ENCODE measurements around the gene ANKRD63.

ANKRD63 gene

DNA sequence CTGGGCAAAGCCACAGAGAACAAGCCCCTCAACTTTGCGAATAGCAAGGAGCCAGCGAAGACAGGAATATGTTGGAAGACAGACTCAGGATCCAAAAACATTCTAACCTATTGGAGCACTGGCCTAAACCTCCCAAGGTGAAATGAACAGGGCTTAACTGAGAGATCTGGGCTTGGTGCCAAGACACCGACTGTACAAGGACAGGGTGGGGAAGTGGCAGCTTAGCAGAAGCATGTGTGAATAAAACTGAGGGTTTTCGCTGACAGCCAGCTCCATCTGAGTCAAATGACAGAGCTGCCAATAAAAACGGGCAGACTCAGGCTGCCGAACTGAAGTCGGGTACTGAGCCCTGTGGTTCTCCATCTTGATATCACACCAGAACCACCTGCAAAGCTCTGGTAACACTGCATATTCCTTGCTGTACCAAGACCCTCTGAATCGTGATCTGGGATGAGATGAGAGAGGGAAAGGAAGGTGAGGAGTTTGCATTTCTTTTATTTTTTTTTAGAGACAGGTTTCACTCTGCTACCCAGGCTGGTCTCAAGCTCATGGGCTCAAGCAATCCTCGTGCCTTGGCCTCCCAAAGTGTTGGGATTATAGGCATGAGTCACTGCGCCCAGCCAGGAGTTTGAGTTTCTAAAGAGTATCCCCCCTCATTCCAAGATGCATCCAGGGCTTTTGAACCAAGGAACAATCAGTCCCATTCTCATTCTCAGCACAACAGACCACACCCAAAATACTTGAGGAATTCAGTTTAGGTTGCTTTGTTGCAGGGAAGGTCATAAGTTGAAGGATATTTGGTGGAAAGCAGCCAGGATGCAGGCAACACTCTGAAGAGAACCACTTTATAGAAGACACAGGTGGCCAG, 30.9 kb upstream of the ANKRD63 start:
- DNase-seq, result no peak

DNA sequence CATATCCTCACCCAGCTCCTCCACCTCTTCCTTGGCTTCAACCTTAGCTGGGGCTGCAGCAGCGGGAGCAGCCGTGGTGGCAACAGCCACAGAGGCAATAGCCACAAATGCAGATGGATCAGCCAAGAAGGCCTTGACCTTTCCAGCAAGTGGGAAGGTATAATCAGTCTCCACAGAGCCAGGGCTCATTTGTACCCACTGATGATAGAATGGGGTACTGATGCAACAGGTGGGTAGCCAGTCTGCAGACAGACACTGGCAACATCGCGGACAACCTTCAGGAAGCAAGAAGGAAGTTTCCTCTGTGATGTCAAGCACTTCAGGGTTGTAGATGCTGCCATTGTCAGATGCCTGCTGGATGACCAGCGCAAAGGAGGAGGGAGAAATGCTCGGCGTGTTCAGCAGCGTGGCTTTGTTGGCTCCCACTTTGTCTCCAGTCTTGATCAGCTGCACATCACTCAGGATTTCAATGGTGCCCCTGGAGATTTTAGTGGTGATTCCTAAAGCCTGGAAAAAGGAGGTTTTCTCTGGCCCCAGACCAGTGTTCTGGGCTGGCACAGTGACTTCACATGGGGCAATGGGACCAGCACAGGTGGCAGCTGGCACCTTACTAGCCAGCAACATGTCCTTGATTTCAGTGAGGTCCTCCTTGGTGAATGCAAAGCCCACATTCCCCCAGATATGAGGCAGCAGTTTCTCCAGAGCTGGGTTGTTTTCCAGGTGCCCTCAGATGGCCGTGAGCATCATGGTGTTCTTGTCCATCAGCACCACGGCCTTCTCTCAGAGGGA, 29.7 kb upstream of the ANKRD63 start:
- no peak for DNase-seq

DNA sequence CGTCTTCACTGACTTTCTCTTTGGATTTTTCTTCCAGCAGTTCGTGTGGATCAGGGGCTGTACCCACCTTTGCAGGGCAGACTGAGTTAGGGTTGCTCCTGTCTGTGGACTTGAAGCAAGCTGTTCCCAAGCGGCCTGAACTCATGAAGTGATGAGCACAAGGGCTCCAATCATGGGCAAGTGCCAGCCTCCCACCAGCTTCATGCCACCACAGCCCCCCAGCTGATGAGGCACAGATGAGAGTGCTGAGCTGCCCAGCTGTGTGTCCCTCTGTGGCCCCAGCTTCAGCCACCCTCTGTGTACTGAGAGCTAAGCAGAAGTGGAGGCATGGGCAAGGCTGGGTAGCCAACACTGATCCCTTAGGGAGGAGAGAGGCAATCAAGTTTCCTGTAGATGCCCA, 28.1 kb upstream of the ANKRD63 start:
- no peak for DNase-seq

DNA sequence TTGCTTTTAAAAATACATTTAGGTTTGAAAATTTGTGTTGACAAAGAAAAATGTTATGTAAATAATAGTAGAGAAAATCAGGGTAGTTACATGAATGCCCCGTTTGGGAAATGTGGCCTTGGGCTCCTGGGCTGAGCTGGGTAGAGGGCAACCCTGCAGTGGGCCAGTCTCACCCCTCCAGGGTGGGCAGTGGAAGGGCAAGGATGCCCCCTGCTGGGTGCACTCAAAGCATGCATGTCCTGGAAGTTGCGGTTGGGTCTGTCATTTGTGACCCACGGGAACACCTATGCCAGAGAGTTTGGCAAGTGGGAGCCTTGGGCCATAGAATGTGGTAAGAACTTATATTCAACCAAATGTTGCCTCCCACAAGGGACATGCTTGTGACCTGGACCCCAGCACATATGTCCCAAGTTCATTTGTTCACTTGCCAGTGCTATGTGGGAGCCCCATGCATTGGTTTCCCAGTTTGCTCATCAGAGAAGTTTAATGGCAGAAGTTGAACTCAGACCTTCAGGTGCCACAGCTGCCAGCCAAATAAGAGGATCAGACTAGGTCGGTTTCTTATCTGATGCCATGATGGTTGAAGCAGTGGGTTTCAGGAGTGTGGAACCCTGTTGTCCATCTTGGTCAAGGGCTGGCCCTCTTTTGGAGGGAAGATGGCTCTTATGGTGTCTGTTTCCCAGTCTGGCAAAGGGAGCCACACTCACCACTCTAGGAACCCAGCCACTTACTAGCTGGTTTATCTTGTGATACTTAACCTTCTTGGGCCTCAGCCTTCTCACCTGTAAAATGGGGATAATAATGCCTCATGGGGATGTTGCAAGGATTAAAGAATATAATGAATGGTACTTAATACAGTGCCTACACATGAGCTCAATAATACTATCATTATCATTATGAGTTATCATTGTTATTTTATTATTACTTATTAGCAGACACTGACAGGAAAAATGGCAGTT, 27.4 kb upstream of the ANKRD63 start:
- DNase-seq, result no peak

DNA sequence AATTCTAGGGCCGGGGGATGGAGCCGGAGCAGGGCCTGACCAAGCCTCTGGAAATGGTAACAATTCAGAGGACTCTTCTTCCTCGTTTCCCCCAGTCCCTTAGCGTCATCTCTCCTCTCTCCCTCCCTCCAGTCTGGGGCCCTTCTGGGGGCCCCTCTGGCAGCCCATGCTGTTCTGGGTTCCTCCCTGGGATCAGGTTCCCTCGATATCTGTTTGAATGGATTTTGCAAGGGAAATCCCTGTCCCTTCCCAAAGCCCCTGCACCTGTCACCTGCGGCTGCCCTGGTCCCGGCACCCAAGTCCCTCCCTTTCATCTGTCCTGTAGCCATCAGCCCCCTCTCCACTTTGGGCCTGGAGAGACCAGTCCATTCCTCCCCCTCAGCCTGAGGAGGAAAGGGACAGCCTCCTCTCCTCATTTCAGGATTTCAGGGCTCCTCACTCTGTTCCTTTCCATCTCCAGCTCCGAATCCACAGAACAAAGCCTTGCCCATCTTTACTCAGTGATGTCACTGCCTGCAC, 26.5 kb upstream of the ANKRD63 start:
- no peak for DNase-seq

DNA sequence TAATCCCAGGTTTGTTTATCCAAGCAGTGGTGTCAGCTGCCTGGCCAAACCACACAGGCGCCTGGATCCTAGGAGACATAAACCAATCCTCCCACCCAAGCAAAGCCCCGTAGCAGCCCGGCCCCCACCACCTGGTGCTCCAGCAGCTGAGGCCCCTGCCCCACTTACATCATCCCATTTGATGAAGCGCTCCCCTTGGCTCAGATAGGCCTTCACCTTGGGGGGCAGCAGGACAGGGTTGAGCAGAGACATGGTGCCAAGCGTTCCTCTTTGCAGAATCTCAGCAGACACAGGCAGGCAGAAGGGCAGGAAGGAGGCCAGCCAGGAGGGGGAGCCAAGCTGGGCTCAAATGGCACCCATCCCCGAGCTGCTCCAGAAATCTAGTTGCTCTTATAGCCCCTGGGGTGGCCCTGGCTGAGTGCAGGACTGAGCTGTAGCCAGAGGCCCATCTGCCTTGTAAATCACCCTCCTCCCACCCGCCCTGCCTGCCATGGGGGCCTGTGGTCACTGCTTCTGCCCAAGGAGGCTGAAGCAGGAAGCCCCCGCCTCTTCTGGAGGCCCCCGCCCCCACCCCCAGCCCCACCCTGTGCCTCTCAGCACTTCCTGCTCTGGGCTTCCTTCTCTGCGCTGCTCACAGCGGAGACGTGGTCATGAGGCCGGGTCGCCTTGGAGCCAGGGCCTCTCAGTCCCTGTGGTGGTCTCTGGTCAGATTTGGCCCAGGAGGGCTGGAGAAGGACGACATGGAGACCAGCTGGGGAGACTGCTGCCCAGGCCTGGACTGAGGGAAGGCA, 24.8 kb upstream of the ANKRD63 start, which contains the start of gene PLCB2:
Gene PLCB2, minus strand, starts transcription at position 515 of the 791 bp plus-strand sequence. Its CDS starts 263 bp downstream, at position 252.
- DNase-seq, result peak; percentile 66

DNA sequence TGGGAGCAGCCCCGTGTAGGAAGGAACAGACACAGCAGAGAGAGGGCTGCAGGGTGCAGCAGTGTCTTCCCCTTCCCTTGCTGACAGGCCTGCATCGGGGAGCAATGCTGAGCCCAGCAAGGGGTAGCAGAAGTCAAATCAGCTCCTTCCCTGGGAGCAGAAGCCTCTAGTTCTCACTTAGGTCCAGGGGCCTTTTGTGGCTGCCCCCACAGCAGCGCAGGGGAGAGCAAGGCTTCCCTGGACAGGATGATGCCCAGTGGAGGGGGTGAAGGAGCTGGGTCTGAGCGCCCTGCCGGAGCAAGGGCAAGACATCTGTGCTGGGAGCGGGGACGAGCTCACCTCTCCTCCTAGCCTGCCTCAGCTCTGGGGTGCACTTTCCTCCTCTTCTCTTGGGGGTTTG, 24.0 kb upstream of the ANKRD63 start:
- DNase-seq, result no peak

DNA sequence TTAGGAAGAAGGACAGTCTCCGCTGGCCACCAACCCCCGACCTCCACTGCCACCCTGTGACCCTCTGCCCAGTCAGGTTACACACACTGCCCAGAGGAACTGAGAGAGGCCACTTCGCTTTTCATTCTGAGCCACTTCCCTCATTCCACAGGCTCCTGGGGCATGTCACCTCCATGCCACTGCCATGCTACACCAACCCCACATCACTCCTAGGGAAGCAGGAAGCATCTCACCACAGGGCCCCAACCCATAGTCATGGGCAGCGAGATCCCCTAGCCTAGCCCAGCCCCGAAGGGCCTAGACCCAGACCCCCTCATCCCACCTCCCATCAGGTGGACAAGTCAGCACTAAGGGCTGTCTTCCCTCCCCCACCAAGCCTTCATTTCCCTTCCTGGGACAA, 23.5 kb upstream of the ANKRD63 start:
- DNase-seq, result peak; percentile 11

DNA sequence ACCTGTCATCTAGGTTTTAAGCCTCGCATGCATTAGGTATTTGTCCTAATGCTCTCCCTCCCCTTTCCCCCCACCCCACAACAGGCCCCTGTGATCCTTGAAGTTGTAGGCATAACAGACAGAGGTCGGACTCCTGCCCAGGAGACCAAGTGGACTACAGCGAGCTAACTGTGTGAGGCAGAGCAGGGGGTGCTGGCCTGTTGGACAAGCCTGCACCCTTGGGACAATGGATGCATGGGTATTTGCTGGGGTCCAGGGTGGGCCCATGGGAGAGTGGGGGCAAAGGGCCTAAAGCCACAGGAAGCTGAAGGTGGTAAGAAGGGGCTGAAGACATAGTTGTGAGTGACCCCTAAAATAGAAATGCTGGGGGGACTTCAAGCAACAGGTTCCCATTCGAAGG, 22.4 kb upstream of the ANKRD63 start:
- DNase-seq, result no peak

DNA sequence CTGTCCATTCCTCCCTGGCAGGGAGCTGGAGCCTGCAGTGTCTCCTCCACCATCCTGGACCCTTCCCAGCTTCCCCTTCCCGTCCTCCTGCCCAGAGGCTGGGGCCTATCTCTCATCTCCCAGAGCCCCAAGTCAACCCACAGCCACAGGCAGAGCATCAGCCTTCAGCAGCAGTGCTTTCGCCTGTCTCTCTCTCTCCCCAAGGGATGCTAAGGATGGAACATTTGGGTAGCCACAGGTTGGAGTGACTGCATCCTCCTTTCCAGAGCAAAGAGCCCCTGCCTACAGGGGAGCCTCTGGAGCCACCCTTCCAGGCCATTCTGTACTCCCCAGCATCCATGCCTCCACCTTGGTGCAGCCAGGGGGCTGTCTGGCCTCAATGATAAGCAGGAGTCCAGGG, 20.7 kb upstream of the ANKRD63 start:
- no peak for DNase-seq

DNA sequence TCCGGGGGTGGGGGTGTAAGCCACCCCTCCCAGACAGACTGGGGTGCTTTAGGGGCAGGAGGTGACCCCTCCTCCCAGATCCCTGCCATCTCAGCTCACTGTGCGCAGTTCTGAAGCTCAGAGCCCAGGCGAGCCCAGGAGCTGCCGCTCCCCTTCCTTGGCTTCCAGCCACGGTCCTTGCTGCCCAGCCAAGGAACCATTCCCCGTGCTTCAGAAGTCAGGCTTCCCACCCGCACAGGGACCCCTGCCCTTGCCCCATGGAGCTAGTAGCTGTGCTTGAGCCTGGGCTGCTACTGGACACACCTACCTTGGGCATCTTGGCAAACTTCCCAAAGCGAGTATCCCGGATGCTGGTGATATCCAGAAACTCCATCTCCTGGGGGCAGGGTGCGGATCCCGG, 20.1 kb upstream of the ANKRD63 start:
- no peak for DNase-seq

DNA sequence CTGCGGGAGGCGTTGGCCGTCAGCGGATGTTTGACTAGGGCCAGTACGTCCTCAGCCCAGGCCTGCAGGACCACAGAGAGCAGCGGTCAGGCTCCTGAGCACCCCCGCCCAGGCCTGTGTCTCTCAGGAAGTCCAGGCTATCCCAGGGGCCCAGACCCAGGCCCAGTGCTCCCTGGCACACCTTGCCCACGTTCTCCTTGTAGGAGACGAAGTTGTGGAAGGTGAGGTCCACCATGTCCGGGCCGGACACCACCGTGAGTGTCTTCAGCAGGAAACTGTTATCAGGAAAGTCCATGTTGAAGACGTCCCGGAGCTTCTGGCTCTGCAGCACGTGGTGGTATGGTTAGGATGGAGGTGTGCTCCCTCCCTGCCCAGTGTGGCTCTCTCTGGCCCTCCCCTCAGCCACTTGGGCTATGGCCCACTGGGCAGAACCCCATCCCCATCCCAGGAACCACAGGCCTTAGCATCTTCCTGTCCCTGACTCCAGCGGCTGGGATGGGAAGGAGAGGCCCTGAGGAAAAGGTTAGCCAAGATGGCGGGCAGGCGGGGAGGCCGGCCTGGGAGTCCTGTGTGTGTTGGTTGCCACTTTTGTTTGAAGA, 19.5 kb upstream of the ANKRD63 start:
- no peak for DNase-seq

DNA sequence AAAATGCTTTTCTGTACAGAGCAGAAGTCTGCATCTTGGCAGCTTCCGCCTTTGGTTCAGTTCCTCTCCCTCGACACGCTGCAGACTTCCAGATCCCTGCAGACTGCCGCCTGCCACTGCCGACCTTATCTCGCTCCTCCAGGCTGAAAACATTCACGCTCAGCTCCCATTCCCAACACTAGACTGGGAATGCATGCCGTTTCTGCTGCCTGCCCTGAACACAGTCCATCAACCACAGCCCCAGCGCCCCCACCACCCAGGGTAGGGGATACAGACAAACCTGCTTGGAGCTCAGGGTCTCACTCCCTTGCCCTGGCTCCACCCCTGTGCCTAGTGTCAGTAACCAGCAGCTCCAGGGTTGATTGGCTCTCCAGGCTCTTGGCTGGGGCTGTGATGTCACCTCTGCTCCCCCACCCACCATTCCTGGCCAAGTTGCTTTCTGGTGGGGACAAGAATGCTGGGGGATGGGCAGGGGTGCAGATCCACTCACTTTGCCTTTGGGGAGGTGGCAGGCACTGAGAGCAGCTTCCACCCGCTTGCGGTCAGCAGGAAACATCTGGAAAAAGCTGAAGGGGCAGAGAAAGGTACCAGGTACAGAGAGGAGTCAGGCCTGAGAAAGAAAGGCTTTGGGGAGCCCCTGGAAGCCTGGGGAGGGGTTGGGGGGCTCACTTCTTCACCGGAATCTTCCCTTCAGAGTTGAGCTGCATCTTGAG, 18.8 kb upstream of the ANKRD63 start:
- DNase-seq, result no peak

DNA sequence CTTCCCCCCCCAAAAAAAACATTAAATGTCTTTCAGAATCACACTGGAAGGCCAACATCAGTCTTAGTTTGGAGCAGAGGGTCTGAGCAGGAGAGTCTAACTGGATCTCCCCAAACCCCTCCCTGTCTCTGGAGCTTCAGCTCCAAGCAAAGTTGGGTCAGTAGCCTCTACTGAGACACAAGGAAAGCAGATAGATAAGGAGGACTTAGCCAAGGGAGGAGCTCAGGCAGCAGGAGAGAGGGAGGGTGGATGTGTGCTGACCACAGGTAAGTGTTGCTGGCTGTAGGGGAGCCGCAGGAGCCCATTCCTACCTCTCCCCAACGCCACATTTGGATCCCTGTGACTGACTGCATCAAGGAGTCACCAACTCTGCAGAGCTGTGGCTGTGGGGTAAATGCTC, 17.9 kb upstream of the ANKRD63 start:
- no peak for DNase-seq

DNA sequence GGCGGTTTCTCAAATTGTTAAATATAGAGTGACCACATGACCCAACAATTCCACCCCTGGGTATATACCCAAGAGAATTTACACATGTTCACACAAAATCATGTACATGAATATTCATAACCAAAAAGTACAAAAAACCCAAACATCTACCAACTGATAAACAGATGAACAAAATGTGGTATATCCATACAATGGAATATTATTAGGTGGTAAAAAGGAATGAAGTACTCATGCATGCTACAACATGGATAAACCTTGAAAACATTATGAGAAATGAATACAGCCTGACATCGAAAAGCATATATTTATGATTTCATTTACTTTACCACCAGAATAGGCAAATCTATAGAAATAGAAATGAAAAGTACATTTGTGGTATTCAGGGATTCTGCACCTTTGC, 17.5 kb upstream of the ANKRD63 start:
- DNase-seq, result no peak

DNA sequence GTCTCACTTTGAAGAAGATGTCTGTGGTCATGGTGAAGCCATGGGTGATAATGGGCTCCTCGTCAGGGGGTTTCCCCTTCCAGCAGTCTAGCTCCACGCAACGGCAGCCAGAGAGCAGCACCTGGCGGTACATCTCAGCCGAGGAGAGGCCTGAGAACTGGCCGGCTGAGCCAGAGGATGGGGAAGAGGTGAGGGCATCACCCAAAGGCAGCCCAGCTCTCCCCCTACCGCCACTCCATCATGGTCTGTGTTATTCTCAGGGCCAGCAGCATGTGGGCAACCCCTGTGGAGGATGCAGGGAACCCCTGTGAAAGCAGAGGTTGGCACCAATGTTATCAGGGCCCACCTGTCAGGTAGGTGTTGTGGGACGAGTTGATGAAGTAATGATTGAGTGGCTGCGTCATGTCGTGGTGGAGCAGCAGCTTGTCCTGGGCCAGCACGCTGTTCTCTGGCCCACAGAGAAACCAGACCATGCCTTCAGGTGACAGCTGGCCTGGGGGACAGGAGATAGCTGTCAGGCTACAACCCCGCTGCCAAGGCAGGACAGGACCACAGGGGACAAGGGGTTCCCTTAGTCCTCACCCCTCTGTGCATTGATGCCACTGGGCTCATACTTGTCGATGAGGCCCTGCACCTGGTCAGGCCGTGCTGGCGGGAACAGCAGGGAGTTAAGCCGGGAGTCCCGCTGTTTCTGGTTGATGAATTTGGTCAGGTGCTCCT, 15.5 kb upstream of the ANKRD63 start:
- no peak for DNase-seq

DNA sequence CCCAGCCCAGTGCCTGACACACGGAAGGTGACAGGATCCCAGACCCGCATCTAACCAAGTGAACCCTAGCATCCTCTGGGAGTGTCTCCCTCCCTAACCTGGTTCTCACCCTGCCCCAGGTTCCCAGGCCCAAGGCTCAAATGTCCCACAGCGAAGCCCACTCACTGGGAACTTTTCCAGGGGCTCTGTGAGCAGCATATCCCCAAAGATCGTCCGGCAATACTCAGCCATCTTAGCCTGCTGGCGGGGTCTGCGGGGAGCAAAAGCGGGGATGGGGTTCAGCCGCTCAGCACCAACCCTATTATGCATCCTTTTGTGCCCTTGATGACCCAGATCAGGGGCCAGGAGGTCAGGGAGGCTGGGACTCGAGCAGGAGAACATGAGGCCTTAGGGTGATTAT, 14.5 kb upstream of the ANKRD63 start:
- DNase-seq, result no peak

DNA sequence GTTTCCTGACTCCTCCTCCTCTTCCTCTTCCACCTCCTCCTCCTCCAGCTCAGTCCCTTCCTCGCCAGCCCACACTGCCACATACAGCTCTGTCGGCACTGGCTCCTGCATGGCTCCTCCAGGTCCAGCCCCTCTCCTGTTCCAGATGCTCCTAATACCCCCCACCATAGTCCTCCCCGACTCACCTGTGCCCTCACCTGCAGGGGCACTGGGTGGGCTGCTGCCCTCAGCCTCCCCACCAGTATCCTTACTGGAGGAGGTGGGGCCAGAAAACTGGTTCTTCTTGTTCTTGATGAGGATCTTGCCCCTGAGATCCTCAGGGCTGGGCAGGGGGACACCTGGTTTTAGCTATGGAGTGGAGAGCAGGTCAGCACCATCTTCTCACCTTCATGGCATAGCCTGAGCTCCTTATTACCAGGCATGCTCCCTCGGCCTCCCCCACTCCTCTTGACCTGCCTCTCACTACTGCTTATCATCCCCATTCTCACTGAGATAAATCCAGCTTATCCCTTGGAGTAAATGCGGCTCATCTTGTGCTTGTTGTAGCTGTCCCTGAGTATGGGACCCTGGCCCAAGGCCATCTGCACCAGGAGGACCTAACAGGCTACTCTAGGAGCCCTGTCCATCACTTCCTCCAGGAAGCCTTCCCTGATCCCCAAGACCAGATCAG, 13.8 kb upstream of the ANKRD63 start:
- DNase-seq, result no peak

DNA sequence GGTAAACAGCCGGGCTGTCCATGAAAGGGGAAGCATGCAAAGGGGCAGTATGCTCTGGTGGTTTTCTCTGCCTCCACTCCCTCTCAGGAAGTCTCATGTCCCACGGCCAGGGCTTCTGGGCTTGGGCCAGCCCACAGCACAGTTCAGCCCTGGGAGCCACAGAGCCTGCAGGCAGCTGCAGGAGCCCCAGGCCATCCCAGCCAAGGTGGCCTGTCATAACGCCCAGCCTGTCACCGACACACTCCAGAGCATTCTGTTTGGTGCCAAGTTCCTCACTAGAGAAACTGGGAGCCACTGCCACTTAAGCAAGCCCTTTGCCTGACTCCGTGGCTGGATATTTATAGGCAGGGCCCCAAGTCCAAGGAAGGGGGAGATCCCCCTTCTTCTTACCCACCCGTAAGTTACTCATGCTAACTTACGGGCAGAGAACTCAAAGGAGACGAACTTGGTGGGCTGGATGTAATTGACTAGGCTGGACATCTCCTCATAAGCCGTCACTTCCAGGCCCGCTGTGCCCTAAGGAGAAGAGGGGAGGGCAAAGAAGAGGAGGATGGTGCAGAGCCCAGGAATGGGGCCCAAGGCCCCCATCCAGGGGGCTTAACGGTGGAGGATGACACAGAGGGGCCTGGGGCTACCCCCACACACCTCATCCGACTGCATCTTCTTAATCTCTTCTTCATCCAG, 13.2 kb upstream of the ANKRD63 start:
- DNase-seq, result no peak

Measured in right hindlimb (tissue), 1 donor.